ENCODE data around the gene PDK2. TPM values are rescaled to one million over a fixed set of nuclear protein-coding genes. Genes with fewer than 3 reads are reported as not detected.
A peak's percentile ranks its signal among the peaks of the same experiment; 100 is the strongest.

The PDK2 gene
- total RNA-seq, 1 experiment from 2014 or later = 9.9 TPM

GRCh38 chr17:50127697-50128361 lies 32.7 kb downstream of the PDK2 start:
- Mint-ChIP-seq H3K27ac (ENCODE audit: low read depth, unreplicated experiment) (no peak overlapping the region), H3K4me3 (ENCODE audit: unreplicated experiment) (no peak overlapping the region), H3K27me3 (ENCODE audit: insufficient read depth, unreplicated experiment) (peaks cover 17% of the 10 kb centered on the region), H3K36me3 (ENCODE audit: insufficient read depth, unreplicated experiment) (no peaks in the 10 kb centered on the region), H3K9me3 (ENCODE audit: unreplicated experiment) (no peaks in the 10 kb centered on the region), H3K4me1 (ENCODE audit: insufficient read depth, unreplicated experiment) (peaks cover 12% of the 10 kb centered on the region)
- peak; percentile 49 for DNase-seq (ENCODE audit: unreplicated experiment)
- BruUV-seq (replicated peaks) = no TSS peak
- TF ChIP-seq, protein P1, sequence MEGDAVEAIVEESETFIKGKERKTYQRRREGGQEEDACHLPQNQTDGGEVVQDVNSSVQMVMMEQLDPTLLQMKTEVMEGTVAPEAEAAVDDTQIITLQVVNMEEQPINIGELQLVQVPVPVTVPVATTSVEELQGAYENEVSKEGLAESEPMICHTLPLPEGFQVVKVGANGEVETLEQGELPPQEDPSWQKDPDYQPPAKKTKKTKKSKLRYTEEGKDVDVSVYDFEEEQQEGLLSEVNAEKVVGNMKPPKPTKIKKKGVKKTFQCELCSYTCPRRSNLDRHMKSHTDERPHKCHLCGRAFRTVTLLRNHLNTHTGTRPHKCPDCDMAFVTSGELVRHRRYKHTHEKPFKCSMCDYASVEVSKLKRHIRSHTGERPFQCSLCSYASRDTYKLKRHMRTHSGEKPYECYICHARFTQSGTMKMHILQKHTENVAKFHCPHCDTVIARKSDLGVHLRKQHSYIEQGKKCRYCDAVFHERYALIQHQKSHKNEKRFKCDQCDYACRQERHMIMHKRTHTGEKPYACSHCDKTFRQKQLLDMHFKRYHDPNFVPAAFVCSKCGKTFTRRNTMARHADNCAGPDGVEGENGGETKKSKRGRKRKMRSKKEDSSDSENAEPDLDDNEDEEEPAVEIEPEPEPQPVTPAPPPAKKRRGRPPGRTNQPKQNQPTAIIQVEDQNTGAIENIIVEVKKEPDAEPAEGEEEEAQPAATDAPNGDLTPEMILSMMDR (IDR thresholded peaks at IDR 0.05; ENCODE audit: unreplicated experiment) = no peak
- ChIA-PET POLR2A (interaction anchor here (0.5 kb wide), 1 partner anchor 9 kb away, joined by 3 read pairs; no protein-coding TSS in a partner anchor), CTCF (interaction anchor here (0.5 to 2.5 kb wide), 3 partner anchors 12 to 49 kb away, joined by 3 to 7 read pairs (median 4); no protein-coding TSS in a partner anchor)
- intact Hi-C loops (cut with micrococcal nuclease) = no loop called here

GRCh38 chr17:50128441-50129352 lies 33.5 kb downstream of the PDK2 start:
- BruUV-seq (replicated peaks) = no TSS peak
- intact Hi-C loops (cut with micrococcal nuclease) = no loop called here
- no peak overlapping the region for H3K27ac Mint-ChIP-seq (ENCODE audit: low read depth, unreplicated experiment)
- DNase-seq (ENCODE audit: unreplicated experiment) = no peak
- peaks cover 12% of the 10 kb centered on the region for H3K4me1 Mint-ChIP-seq (ENCODE audit: insufficient read depth, unreplicated experiment)
- TF ChIP-seq, protein P1 (IDR thresholded peaks at IDR 0.05; ENCODE audit: unreplicated experiment) = no peak
- H3K4me3 Mint-ChIP-seq (ENCODE audit: unreplicated experiment) = no peak overlapping the region
- H3K9me3 Mint-ChIP-seq (ENCODE audit: unreplicated experiment) = no peaks in the 10 kb centered on the region
- CTCF ChIA-PET = interaction anchor here (0.5 to 0.7 kb wide), 2 partner anchors 35 to 49 kb away, joined by 3 to 4 read pairs; no protein-coding TSS in a partner anchor
- POLR2A ChIA-PET = no interaction called here
- peaks cover 6% of the 10 kb centered on the region for H3K36me3 Mint-ChIP-seq (ENCODE audit: insufficient read depth, unreplicated experiment)
- H3K27me3 Mint-ChIP-seq (ENCODE audit: insufficient read depth, unreplicated experiment) = peaks cover 14% of the 10 kb centered on the region

DNA sequence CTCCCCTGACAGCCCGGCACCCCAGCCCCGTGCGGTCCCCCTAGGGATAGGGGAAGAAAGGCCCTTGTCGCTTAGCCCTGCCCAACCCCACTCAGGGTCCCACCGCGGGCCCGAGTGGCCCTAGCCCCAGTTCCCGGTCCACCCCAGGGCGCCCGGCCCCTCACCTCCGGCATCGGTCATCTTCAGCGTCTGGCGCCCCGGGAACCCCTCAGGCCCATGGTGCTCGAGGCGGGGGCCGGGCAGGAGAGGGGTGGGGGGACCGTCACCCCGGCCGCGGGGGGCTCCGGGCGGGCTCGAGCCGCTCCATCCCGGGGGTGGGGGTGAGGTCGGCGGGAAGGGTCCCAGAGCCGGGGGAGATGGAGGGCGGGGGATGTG lies 34.2 kb downstream of the PDK2 start:
- ChIA-PET CTCF (interaction anchor here (0.5 kb wide), 1 partner anchor 11 kb away, joined by 3 read pairs; no protein-coding TSS in a partner anchor), POLR2A (no interaction called here)
- TF ChIP-seq, protein P1 (IDR thresholded peaks at IDR 0.05; ENCODE audit: unreplicated experiment) = no peak
- no peak for DNase-seq (ENCODE audit: unreplicated experiment)
- H3K36me3 Mint-ChIP-seq (ENCODE audit: insufficient read depth, unreplicated experiment) = peaks cover 6% of the 10 kb centered on the region
- peaks cover 12% of the 10 kb centered on the region for H3K4me1 Mint-ChIP-seq (ENCODE audit: insufficient read depth, unreplicated experiment)
- no TSS peak for BruUV-seq (replicated peaks)
- no peak overlapping the region for H3K4me3 Mint-ChIP-seq (ENCODE audit: unreplicated experiment)
- H3K27me3 Mint-ChIP-seq (ENCODE audit: insufficient read depth, unreplicated experiment) = peaks cover 14% of the 10 kb centered on the region
- no peaks in the 10 kb centered on the region for H3K9me3 Mint-ChIP-seq (ENCODE audit: unreplicated experiment)
- H3K27ac Mint-ChIP-seq (ENCODE audit: low read depth, unreplicated experiment) = no peak overlapping the region
- intact Hi-C loops (cut with micrococcal nuclease) = no loop called here
